Kidney epithelial cell (primary cell): ENCODE measurements around the gene PSPN. TPM values are rescaled to one million over a fixed set of nuclear protein-coding genes. Genes with fewer than 3 reads are reported as not detected.

Experiments used
- DNase-seq: peaks from one replicate; pipeline ENCODE4 v3.0.0-alpha.2; 2010; ENCODE audit warnings: low read depth
- H3K27me3 ChIP-seq: 2 replicates; pipeline ENCODE4 v1.6.0; 2011; ENCODE audit warnings: low read length; ENCODE audit not compliant: control insufficient read depth, insufficient read depth
- H3K36me3 ChIP-seq: 2 replicates; pipeline ENCODE4 v1.5.1; 2011; ENCODE audit warnings: low read length; ENCODE audit not compliant: control insufficient read depth, insufficient read depth
- H3K4me3 ChIP-seq: 2 replicates; pipeline ENCODE4 v1.5.1; 2011; ENCODE audit warnings: low read depth, mild to moderate bottlenecking, control low read depth, low read length
- total RNA-seq: library from RNA; depleted of rRNA; stranded (reverse); fragments of >200 nt; gene quantifications from 2 replicates; pipeline ENCODE4 v1.2.3, GENCODE V29; 2015
- TF ChIP-seq, protein P1 (sequence below): IDR thresholded peaks from 2 replicates; pipeline ENCODE4 v1.5.1; 2011; ENCODE audit warnings: mild to moderate bottlenecking, moderate library complexity, low read length, control low read depth, inconsistent platforms; ENCODE audit not compliant: insufficient read depth, poor library complexity, severe bottlenecking

The PSPN gene
- total RNA-seq, 1 donor from 2014 or later = 1.5 TPM

DNA sequence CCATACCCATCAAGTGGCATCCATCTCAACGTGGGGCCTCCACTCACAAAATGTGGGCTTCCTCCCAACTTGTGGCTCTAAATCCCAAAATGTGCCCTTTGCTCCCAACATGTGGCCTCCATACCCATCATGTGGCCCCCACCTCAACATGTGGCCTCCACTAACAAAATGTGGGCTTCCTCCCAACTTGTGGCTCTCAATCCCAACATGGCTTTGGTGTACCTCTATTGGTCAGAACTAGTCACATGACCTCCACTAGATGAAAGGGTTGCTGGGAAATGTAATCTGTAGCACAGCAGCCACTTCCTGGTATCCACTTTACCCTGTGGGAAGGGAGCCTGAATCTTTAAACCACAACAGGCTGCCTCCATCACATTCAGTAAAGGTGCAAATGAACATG lies 32.3 kb downstream of the PSPN start:
- H3K27me3 ChIP-seq = peaks cover 4% of the 10 kb centered on the region
- DNase-seq = no peak
- H3K4me3 ChIP-seq = no peak overlapping the region
- H3K36me3 ChIP-seq = no peaks in the 10 kb centered on the region
- TF ChIP-seq, protein P1, sequence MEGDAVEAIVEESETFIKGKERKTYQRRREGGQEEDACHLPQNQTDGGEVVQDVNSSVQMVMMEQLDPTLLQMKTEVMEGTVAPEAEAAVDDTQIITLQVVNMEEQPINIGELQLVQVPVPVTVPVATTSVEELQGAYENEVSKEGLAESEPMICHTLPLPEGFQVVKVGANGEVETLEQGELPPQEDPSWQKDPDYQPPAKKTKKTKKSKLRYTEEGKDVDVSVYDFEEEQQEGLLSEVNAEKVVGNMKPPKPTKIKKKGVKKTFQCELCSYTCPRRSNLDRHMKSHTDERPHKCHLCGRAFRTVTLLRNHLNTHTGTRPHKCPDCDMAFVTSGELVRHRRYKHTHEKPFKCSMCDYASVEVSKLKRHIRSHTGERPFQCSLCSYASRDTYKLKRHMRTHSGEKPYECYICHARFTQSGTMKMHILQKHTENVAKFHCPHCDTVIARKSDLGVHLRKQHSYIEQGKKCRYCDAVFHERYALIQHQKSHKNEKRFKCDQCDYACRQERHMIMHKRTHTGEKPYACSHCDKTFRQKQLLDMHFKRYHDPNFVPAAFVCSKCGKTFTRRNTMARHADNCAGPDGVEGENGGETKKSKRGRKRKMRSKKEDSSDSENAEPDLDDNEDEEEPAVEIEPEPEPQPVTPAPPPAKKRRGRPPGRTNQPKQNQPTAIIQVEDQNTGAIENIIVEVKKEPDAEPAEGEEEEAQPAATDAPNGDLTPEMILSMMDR = no peak

DNA sequence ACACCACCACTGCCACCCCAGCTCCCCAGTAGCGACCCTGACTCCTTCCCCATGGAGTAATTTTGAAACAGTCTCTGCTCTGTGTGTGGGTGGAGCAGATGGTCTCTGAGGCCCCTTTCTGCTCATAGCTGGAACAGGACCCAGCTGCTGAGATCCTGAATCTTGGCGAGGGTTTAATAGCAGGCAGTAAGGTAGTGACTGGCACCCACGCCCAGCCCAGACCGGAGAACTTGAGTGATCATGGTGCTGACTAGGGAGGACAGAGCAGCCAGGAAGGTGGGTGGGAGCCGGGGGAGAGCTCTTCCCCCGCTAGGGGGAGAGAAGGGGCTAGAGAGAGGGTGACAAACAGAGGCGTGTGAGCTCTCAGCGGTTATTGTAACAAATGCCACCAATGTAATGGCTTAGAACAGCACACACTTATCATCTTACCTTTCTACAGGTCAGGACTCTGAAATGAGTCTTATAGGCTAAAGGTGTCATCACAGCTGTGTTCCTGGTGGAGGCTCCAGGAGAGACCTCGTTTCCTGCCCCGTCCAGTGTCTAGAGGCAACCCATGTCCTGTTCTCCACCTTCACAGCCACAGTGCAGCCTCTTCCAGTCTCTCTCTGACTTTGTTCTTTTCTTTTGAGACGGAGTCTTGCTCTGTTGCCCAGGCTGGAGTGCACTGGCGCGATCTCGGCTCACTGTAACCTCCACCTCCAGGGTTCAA lies 35.1 kb downstream of the PSPN start:
- peaks cover 4% of the 10 kb centered on the region for H3K27me3 ChIP-seq
- TF ChIP-seq, protein P1 = no peak
- DNase-seq = no peak
- no peak overlapping the region for H3K4me3 ChIP-seq
- no peaks in the 10 kb centered on the region for H3K36me3 ChIP-seq

DNA sequence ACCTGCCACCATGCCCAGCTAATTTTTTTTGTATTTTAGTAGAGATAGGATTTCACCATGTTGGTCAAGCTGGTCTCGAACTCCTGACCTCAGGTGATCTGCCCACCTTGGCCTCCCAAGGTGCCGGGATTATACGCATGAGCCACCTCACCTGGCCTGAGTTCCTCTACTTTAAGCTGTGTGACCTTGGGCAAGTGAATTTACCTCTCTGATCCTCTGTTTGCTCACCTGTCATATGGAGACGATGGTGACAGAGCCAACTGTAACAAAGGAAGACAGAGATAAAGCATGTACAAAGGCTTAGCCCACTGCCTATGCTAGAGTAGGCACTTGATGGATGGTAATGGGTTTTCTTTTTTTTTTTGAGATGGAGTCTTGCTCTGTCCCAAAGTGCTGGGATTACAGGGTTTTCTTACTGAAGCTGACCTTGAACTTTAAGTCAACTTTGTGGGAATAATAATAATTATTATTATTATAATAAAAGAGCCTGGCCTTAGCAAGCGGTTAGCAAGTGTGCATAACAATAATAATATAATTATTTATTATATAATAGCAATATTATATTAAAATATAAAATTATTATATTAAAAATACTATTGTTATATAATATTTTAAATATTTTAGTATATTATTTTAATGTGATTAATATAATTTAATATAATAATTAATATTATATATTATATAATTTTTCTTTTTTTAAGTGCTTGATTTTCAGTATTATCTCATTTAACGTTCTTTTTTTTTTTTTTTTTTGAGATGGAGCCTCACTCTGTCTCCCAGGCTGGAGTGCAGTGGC lies 41.0 kb downstream of the PSPN start:
- DNase-seq = no peak
- H3K4me3 ChIP-seq = no peak overlapping the region
- H3K27me3 ChIP-seq = no peaks in the 10 kb centered on the region
- H3K36me3 ChIP-seq = no peaks in the 10 kb centered on the region
- TF ChIP-seq, protein P1 = no peak

DNA sequence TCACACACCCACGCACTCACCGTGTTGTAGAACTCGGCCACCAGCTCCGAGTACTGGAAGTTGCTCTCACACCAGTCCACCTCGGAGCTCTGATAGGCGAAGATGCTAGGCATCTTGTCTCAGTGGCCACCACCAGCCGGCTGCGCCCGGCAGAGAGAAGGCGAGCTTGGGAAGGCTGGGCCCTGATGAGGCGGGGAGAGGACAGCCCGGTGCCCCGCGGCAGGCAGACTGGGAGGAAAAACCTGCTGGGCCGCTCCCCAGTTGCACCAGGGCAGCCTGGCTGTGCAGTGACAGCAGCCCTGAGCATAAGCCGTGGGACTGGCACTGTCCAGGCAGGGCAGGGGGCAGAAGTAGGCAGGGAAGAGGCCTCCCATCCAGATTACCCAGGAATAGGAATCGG lies 42.3 kb downstream of the PSPN start, which contains the start of gene ACER1:
Gene ACER1 (minus strand): TSS at position 174 of the 400 bp plus-strand sequence. CDS start 61 bp downstream, at position 113.
- no peaks in the 10 kb centered on the region for H3K27me3 ChIP-seq
- no peak within 1 kb of the TSS for H3K4me3 ChIP-seq
- no peaks in the 10 kb centered on the region for H3K36me3 ChIP-seq
- no peak for DNase-seq
- TF ChIP-seq, protein P1 = no peak

DNA sequence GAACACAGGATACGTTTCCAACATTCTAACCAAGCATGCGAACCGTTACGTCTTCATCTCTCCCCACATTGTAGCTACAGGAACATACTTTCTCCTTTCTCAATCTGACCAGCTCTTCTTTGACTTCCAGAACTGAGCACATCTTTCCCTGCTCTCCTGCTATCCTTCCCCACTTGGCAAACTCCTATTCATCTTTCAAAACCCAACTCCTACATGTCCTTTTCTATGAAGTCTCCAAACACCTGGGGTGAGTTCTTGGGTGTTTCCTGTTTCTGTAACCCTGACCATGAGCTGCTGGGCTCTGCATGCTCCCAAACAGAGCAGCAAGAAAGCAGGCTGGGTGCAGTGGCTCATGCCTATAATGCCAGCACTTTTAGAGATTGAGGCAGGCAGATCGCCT lies 48.9 kb downstream of the PSPN start:
- TF ChIP-seq, protein P1 = no peak
- H3K27me3 ChIP-seq = no peaks in the 10 kb centered on the region
- no peaks in the 10 kb centered on the region for H3K36me3 ChIP-seq
- DNase-seq = no peak
- H3K4me3 ChIP-seq = no peak overlapping the region
